Suppressor macrophage treated with lipopolysaccharide for 1 hour (primary cell): Measurements from ENCODE around the gene ATG4A.

Experiments used
- DNase-seq, 3 donors: peaks; one replicate each; pipeline ENCODE4 v3.0.0-alpha.2; 2020 to 2022

ATG4A gene

GRCh38 chrX:108091264-108091877 lies at the start of gene ATG4A, which contains the start of gene PSMD10:
Gene ATG4A (plus strand): TSS chrX:108091778. CDS start chrX:108091827, 49 bp downstream.
Gene PSMD10 (minus strand): TSS chrX:108091542. CDS start chrX:108091520, 22 bp downstream.
- peak; percentile 93 to 94 (median 93) for DNase-seq

GRCh38 chrX:108044554-108045256 lies 46.9 kb upstream of the ATG4A start, which contains the start of gene VSIG1:
Gene VSIG1 (plus strand): TSS chrX:108045065. CDS start chrX:108045131, 66 bp downstream.
- no peak for DNase-seq

- no peak for DNase-seq
Observed at GRCh38 chrX:108049649-108050048, 41.9 kb upstream of the ATG4A start.

GRCh38 chrX:108053218-108053617 lies 38.4 kb upstream of the ATG4A start:
- no peak for DNase-seq

- DNase-seq, result no peak
Observed at GRCh38 chrX:108055546-108055945, 36.0 kb upstream of the ATG4A start.

GRCh38 chrX:108059801-108060200 lies 31.8 kb upstream of the ATG4A start:
- DNase-seq, result no peak

- no peak for DNase-seq
Observed at GRCh38 chrX:108064001-108064400, 27.6 kb upstream of the ATG4A start.

GRCh38 chrX:108064613-108065012 lies 27.0 kb upstream of the ATG4A start:
- no peak for DNase-seq

GRCh38 chrX:108068121-108068520 lies 23.5 kb upstream of the ATG4A start:
- no peak for DNase-seq

- DNase-seq, result no peak
Observed at GRCh38 chrX:108070891-108071290, 20.7 kb upstream of the ATG4A start.

- DNase-seq, result peak in 1 of 3 donors; percentile 2
Observed at GRCh38 chrX:108071578-108071977, 20.0 kb upstream of the ATG4A start.

- DNase-seq, result no peak
Observed at GRCh38 chrX:108072746-108073145, 18.8 kb upstream of the ATG4A start.

GRCh38 chrX:108081110-108081509 lies 10.5 kb upstream of the ATG4A start:
- DNase-seq, result no peak

GRCh38 chrX:108087792-108088191 lies 3.8 kb upstream of the ATG4A start:
- DNase-seq, result no peak

- peak in 1 of 3 donors; percentile 1 for DNase-seq
Observed at GRCh38 chrX:108088511-108088910, 3.1 kb upstream of the ATG4A start.

- peak in 1 of 3 donors; percentile 21 for DNase-seq
Observed at GRCh38 chrX:108090491-108091263, 901 bp upstream of the ATG4A start.

- no peak for DNase-seq
Observed at GRCh38 chrX:108091878-108092291, 307 bp downstream of the ATG4A start.

GRCh38 chrX:108097380-108097779 lies 5.8 kb downstream of the ATG4A start:
- no peak for DNase-seq

GRCh38 chrX:108105473-108105872 lies 13.9 kb downstream of the ATG4A start:
- DNase-seq, result no peak

GRCh38 chrX:108114541-108114940 lies 23.0 kb downstream of the ATG4A start:
- DNase-seq, result no peak

GRCh38 chrX:108117988-108118387 lies 26.4 kb downstream of the ATG4A start:
- DNase-seq, result no peak

GRCh38 chrX:108121291-108121690 lies 29.7 kb downstream of the ATG4A start:
- no peak for DNase-seq

- no peak for DNase-seq
Observed at GRCh38 chrX:108122748-108123147, 31.2 kb downstream of the ATG4A start.
